ENCODE data around the gene TCF7L2. TPM values are rescaled to one million over a fixed set of nuclear protein-coding genes. Genes with fewer than 3 reads are reported as not detected.

The TCF7L2 gene
- total and polyA plus RNA-seq, 2 experiments from 2014 or later = 27.5 to 33.7 TPM

DNA sequence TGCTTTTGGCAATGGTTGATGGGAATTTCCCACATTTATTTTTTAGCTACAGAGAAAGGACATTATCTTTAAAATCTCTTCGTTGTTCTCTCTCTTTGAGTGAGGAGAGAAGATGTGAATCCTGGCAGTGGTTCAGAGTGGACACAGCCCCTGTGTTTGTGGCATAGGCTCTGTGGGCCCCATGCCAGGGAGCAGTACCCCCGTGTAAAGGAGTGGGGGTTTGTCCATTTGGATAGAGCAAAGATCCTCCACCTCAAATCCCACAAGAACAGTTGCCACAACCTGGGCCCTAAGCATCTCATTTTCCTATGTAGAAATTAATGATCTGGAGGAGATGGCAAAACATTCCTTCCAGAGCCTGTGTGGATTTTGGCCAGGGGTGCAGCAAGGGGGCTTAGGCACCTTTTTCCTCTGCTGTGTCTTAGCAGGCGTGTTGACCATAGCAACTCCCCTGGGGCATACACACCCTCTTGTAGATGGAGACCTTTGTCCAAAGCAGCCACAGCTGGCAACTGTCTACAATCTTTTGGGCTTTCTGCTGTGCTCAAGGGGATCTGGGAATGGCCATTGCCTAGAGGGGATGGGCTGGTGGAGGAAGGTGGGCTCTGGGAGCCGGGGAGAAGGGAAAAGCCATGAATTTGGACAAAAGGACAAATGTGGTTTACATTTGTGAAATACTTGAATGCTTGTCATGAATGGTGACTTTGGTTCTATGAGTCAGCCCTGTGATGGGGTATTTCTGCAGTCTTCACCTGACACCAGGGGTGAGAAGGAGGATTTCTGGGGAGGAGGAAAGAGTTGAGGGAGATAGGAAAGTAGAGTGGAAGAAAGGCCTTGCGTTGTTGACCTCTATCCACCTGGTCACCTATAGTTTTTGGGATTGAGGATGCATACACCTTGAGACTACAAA lies 92.0 kb downstream of the TCF7L2 start:
- peaks cover 4% of the 10 kb centered on the region for H3K36me3 ChIP-seq
- TF ChIP-seq, protein P1, sequence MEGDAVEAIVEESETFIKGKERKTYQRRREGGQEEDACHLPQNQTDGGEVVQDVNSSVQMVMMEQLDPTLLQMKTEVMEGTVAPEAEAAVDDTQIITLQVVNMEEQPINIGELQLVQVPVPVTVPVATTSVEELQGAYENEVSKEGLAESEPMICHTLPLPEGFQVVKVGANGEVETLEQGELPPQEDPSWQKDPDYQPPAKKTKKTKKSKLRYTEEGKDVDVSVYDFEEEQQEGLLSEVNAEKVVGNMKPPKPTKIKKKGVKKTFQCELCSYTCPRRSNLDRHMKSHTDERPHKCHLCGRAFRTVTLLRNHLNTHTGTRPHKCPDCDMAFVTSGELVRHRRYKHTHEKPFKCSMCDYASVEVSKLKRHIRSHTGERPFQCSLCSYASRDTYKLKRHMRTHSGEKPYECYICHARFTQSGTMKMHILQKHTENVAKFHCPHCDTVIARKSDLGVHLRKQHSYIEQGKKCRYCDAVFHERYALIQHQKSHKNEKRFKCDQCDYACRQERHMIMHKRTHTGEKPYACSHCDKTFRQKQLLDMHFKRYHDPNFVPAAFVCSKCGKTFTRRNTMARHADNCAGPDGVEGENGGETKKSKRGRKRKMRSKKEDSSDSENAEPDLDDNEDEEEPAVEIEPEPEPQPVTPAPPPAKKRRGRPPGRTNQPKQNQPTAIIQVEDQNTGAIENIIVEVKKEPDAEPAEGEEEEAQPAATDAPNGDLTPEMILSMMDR (IDR thresholded peaks at IDR 0.05; ENCODE audit: low read depth, low read length) = no peak
- H3K9me3 ChIP-seq (ENCODE audit: low read depth) = no peaks in the 10 kb centered on the region
- H3K4me3 ChIP-seq = no peak overlapping the region
- no peak overlapping the region for H3K27ac ChIP-seq
- H3K4me1 ChIP-seq (ENCODE audit: low read depth) = no peaks in the 10 kb centered on the region
- no peaks in the 10 kb centered on the region for H3K27me3 ChIP-seq
- no peak for DNase-seq (ENCODE audit: low read depth in 1 of 2, low spot score in 1 of 2)

DNA sequence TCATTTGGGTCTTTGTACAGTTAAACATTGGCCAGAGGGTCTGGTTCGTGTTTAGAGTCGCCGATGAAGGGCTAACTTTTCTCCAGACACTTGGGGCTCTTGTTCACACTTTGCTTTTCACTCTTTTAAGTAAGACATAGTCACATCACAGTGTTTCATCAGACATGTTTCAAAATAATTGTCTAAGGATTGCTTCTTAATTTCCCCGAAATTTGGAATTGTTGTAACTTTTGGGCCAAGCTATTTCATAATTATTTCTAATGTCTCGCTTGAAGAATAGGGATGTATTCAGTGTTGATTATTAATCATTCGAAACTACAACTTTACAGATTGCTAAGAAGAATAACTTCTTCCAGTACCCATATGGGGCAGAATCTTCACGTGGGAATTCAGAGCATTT lies 92.8 kb downstream of the TCF7L2 start:
- peaks cover 7% of the 10 kb centered on the region for H3K4me1 ChIP-seq (ENCODE audit: low read depth)

DNA sequence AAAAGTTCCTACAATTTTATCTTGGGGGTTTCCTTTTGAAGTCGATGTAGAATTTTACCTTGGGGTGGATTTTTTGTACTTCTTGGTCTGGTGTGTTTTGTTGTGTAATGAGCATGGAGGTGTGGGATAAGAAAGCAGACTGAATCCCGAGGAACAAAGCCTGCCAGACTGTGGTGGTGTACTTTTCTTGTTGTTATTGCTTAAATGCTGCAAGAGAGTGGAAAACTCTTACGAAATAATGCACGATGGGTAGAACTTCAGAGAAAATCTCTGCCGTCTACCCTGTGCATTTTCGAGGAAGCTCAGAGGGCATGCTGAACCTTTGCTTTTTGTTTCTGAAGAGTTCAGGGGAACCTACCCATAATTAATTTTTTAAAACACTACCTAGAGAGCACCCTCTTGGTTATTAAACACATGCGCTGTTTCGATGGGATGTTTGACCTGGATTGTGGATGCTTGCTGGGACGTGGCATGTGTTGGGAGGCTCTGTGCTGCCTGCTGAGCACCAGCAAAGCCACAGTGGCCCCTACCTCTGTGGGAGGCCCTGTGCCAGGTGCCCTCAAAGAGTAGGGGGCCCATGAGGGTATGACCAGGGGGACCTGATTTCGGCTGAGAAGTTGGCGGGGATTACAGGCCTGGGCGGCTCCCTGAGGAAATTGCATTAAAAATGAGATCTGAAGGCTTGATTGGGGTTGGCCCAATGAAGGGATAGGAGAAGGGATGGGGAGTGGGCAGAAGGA lies 94.1 kb downstream of the TCF7L2 start:
- H3K9me3 ChIP-seq (ENCODE audit: low read depth) = no peaks in the 10 kb centered on the region
- no peaks in the 10 kb centered on the region for H3K27me3 ChIP-seq
- H3K4me1 ChIP-seq (ENCODE audit: low read depth) = peaks cover 10% of the 10 kb centered on the region
- no peak overlapping the region for H3K4me3 ChIP-seq
- no peak overlapping the region for H3K27ac ChIP-seq
- TF ChIP-seq, protein P1 (IDR thresholded peaks at IDR 0.05; ENCODE audit: low read depth, low read length) = no peak
- DNase-seq (ENCODE audit: low read depth in 1 of 2, low spot score in 1 of 2) = peak in 1 of 2 donors; percentile 58
- H3K36me3 ChIP-seq = peaks cover 4% of the 10 kb centered on the region

More for the DNA sequence above, 92.8 kb downstream of the TCF7L2 start:
- H3K4me3 ChIP-seq = no peak overlapping the region
- no peak overlapping the region for H3K27ac ChIP-seq
- peaks cover 4% of the 10 kb centered on the region for H3K36me3 ChIP-seq
- no peak for DNase-seq (ENCODE audit: low read depth in 1 of 2, low spot score in 1 of 2)
- no peaks in the 10 kb centered on the region for H3K27me3 ChIP-seq
- TF ChIP-seq, protein P1 (IDR thresholded peaks at IDR 0.05; ENCODE audit: low read depth, low read length) = no peak
- no peaks in the 10 kb centered on the region for H3K9me3 ChIP-seq (ENCODE audit: low read depth)

DNA sequence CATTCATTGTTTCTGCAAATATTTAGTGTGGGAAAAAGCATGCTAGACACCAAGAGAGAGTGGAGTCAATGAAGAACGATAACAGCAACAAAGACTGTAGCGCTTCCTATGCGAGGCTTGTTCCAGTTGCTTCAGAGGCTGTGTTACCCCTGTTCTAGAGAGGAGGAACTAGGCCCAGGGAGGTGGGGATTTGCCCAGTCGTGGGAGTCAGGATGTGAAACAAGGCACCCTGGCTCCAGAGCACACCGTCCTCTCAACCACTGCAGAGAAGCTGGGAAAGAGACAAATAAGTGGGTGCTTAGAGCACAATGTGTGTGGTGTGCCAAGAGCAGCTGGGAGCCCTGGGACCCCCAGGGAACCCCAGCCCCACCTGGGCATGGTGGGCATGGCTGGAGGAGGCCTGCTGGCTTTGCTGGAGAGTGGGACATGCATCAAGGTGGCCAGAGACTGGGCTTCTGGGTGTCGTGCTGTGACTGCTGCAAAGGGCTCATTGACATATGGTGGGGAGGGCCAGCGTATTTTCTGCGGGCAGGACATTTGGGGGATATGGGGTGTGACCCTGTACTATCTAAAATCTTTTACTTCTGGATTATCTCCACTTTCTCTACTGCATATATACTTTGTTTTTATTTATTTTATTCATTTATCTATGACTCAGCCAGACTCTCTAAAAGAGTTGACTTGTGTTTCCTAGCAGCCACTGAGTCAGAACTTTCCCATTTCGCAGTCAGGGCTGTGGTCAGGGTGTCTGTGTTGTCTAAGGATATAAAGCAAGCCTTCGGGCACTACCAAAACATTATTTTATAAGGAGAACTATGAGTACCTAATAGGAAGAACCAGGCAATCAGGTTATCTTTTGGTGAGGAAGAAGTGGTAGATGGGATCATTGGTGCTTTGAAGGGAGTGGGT lies 95.4 kb downstream of the TCF7L2 start:
- no peak overlapping the region for H3K4me3 ChIP-seq
- no peaks in the 10 kb centered on the region for H3K9me3 ChIP-seq (ENCODE audit: low read depth)
- no peaks in the 10 kb centered on the region for H3K27me3 ChIP-seq
- peaks cover 10% of the 10 kb centered on the region for H3K4me1 ChIP-seq (ENCODE audit: low read depth)
- H3K27ac ChIP-seq = no peak overlapping the region
- peaks cover 2% of the 10 kb centered on the region for H3K36me3 ChIP-seq
- peak in 1 of 2 donors; percentile 86 for DNase-seq (ENCODE audit: low read depth in 1 of 2, low spot score in 1 of 2)
- TF ChIP-seq, protein P1 (IDR thresholded peaks at IDR 0.05; ENCODE audit: low read depth, low read length) = no peak

DNA sequence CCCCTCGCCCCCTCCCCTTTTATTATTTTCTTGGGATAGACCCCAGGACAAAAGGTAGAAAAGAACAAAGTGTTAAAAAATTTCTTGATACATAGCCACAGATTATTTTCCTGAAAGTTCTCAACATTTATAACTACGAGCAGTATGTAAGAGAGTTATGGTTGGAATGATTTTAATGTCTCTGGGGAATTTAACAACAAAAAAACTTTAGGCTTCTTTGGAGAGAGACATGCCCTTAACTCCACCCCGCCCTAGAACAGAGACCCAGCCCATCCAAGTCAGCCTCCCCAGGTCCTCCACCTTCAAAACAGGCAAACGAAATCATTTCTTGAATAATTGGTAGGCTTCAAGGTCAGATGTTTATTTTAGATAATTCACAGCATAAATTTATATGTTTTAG lies 97.1 kb downstream of the TCF7L2 start:
- DNase-seq (ENCODE audit: low read depth in 1 of 2, low spot score in 1 of 2) = no peak
- H3K27ac ChIP-seq = peak overlapping the region; percentile 61
- H3K36me3 ChIP-seq = no peaks in the 10 kb centered on the region
- H3K27me3 ChIP-seq = no peaks in the 10 kb centered on the region
- TF ChIP-seq, protein P1 (IDR thresholded peaks at IDR 0.05; ENCODE audit: low read depth, low read length) = no peak
- peaks cover 15% of the 10 kb centered on the region for H3K4me1 ChIP-seq (ENCODE audit: low read depth)
- no peak overlapping the region for H3K4me3 ChIP-seq
- H3K9me3 ChIP-seq (ENCODE audit: low read depth) = no peaks in the 10 kb centered on the region

All from cardiac muscle cell (in vitro differentiated cells and primary cell).